Left hindlimb (tissue), 1 donor: ENCODE results near the gene EIF4G3.
"Not testable (repeated sequence)": the region's sequence is repeated elsewhere in the genome, so short reads cannot be mapped to it uniquely, and the experiment has no call there.

Experiments used
- DNase-seq: peaks from one replicate; pipeline ENCODE4 v3.0.0-alpha.2; 2018

EIF4G3 gene

GRCh38 chr1:21060523-21060922 lies 116.2 kb downstream of the EIF4G3 start:
- DNase-seq = no peak

GRCh38 chr1:21059021-21059420 lies 117.7 kb downstream of the EIF4G3 start:
- no peak for DNase-seq

DNA sequence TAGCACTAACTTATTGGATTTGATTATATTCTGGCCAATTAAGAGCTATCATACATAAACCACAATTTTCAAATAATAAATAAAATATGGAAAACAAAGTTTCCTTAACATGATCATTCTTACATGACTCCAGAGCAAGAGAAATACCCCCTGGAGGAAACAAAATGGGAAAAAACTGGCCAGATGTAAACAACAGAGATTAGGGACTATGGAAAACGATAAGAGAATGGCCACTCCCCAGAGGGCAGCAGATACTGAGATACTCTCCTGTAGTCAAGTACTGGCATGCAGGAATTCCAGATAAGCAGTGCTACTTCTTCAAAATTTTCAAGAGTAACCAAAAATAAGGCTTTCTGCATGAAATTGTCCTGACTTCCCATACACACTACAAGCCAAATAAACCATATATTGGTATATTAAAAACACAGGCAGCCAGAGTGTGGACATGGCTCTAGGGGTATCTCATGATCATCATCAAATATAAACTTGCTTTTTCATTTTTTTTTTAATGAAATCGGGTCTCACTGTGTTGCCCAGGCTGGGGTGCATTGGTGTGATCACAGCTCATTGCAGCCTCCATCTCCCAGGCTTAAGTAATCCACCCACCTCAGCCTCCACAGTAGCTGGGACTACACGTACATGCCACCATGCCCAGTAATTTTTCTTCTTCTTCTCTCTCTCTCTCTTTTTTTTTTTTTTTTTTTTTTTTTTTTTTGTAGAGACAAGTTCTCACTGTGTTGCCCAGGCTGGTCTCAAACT lies 118.5 kb downstream of the EIF4G3 start:
- no peak for DNase-seq

DNA sequence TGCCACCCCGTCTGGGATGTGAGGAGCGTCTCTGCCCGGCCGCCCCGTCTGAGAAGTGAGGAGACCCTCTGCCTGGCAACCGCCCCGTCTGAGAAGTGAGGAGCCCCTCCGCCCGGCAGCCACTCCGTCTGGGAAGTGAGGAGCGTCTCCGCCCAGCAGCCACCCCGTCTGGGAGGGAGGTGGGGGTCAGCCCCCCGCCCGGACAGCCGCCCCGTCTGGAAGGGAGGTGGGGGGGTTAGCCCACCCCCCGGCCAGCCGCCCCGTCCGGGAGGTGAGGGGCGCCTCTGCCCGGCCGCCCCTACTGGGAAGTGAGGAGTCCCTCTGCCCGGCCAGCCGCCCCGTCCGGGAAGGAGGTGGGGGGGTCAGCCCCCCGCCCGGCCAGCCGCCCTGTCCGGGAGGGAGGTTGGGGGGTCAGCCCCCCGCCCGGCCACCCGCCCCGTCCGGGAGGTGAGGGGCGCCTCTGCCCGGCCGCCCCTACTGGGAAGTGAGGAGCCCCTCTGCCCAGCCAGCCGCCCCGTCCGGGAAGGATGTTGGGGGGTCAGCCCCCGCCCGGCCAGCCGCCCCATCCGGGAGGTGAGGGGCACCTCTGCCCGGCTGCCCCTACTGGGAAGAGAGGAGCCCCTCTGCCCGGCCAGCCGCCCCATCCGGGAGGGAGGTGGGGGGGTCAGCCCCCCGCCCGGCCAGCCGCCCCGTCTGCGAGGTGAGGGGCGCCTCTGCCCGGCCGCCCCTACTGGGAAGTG lies 123.3 kb downstream of the EIF4G3 start:
- not testable (repeated sequence) for DNase-seq

DNA sequence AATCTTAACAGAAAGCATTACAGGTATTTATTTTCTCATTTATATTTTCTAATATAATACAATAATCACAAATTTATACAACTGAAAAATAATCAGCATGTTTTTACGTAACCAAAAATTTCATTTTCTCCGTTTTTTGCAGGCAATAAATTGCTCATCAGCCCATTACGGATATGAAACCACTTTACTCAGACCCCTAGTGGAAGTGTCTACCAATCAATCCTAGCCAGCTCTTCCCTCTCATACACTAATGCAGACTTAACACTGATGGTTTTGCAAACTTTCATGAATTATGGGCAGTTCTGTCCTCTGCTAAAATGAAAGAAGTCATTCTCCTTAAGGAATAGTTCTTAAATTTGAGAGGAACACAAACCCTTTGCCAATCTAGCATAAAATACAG lies 124.7 kb downstream of the EIF4G3 start:
- no peak for DNase-seq

DNA sequence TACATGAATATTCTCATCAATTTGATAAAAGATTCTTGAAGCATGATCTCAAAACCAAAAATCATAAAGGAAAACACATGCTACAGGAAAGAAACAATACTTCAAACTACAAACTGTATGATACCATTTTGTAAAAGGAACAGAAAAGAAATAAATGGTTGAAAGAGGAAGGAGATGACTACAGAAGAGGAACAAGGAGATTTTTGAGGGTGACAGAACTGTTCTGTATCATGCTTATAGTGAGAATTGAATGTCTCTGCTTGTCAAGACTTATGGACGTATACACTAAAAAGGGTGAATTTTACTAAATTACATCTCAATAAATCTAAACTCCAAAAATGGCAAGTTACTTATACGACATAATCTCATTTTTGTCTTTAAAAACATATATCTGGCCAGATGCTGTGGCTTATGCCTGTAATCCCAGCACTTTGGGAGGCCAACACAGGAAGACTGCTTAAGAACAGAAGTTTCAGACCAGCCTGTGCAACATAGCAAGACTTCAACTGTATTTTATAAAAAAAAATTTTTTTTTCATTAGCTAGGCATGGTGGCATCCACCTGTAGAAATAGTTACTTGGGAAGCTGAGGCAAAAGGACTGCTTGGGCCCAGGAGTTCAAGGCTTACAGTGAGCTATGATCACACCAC lies 125.4 kb downstream of the EIF4G3 start:
- no peak for DNase-seq

- DNase-seq = no peak
Measured at GRCh38 chr1:21050031-21050430, 126.7 kb downstream of the EIF4G3 start.

- no peak for DNase-seq
Measured at GRCh38 chr1:21048462-21048861, 128.2 kb downstream of the EIF4G3 start.

GRCh38 chr1:21046132-21046531 lies 130.6 kb downstream of the EIF4G3 start:
- no peak for DNase-seq

- DNase-seq = no peak
Measured at GRCh38 chr1:21045351-21045750, 131.3 kb downstream of the EIF4G3 start.

DNA sequence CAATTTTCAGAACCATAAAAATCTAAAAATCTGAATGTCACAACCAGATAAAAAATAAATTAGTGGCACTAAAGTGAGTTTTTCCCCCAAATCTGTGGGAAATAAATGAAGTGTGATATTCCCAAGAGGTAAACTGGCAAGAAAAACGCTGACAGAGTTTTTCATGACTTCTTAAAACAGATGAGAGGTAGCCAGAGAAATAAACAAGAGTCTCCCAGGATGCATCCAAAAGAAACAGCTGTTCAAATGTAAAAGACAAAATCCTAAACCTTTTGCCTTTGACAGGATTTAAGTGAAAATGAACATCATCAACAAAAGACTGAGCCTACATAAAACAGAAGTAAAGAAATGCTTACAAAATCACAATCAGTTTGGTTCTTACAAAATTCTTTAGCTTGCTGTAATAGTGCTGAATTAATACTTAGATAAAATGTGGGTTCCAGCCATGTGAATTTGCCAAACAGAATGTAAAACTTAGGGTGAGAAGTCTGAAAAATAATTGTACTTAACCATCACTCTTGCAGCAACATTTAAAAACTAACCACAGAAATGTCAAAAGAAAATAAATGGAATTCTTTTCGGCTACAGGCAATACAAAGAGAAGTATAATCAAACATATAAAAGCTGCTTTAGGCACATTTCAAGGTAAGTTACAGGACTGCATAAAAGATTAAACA lies 133.6 kb downstream of the EIF4G3 start:
- no peak for DNase-seq

DNA sequence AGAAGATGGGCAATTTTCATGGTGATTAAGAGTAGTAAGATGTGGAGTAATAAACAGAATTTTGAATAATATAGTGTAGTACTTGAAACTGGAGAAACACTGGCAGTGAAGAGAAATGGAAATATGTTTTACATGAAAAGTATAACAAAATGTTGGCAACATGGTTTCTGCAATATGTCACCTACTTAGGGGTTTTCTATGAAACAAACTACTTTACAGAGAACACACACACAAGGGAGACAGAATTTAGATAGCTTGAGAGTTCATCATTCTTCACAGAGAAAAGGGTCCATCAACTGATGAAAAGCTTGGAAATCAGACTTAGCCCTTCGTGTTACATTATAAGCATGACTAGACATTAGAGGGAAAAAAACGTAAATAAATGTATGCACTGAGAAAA lies 135.2 kb downstream of the EIF4G3 start:
- no peak for DNase-seq

DNA sequence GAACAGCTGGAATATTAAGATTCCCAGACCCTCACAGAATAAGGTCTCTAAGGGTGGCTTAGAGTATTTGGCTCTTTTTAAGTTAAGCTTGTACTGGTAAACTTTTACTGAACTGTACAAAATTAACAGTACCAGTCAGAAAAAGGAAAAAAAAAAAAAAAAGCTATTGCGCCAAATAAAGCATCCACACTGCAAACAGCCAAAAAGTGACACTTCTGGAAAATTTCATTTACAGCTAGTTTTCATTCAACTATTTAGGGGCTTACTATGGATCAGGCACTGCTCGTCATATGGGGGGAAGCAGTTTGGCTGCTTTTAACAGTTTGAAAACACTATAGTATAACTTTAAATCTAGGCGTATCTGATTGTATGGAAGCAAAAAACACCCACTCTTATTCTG lies 139.6 kb downstream of the EIF4G3 start:
- DNase-seq = no peak

GRCh38 chr1:21035794-21036193 lies 140.9 kb downstream of the EIF4G3 start:
- DNase-seq = no peak

DNA sequence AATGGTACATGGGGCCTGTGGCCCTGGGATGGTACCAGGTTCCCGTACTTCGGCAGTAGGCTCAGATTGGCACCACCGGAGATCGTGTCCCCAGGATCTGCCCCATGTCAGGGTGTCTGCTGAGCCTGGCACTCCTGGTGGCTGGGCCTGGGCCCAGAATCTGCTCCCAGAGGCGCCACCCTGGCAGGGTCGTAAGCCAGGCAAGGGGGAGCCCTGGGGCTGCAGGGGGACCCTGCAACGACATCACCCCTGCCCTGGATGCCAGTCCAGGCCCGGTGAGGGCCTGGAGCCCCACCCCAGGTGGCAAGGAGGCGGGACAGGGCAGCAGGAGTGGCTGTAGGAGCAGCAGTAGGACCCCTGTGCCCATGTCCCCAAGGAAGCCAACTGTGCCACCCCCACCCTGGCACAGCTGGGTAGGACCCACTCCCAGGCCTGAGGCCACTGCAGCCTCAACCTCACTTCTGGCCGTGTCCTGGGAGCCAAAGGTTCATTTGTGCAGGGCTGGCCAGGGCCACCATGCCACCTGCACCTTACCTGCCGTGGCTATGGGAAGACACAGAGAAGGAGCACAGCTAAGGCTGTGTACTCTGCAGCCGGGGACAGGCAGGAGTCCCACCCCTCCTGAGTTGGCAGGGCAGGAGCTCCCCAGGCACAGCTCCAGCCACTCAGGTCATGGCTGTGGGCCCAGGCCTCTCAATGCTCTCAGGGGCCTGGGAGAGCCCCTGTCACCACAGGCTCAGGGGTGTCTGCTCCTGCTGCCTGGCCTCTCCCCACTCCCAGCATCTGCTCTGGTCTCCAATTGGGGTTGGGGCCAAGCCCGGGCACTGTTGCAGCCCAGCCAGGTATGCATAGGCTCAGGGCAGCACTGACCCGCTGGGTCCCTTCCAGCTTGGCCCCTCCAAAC lies 141.7 kb downstream of the EIF4G3 start:
- no peak for DNase-seq

GRCh38 chr1:21032741-21033140 lies 144.0 kb downstream of the EIF4G3 start:
- DNase-seq = no peak

DNA sequence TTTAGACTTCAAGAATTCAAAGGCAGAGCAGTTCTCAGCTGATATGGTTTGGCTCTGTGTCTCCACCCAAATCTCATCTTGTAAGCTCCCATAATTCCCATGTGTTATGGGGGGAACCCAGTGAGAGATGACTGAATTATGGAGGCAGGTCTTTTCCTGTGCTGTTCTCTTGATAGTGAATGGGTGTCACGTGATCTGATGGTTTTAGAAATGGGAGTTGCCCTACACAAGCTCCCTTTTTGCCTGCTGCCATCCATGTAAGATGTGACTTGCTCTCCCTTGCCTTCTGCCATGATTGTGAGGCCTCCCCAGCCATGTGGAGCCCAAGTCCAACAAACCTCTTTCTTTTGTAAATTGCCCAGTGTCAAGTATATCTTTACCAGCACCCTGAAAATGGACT lies 146.5 kb downstream of the EIF4G3 start:
- DNase-seq = no peak

GRCh38 chr1:21028520-21029145 lies 148.1 kb downstream of the EIF4G3 start:
- DNase-seq = no peak

DNA sequence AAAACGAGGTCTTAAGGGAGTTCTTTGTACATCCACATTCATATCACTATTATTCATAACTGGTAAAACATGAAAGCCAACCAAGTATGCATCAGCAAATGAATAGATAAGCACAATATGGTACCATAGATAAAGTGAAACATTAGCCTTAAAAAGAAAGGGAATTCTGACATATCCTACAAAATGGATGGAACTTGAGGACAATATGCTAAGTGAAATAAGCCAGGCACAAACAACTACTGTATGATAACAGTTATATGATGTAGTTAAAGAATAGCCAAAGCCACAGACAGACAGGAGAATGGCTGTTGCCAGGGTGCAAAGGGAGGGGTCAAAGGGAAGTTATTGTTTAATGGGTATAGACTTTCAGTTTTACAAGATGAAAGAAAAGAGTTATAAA lies 148.9 kb downstream of the EIF4G3 start:
- DNase-seq = no peak

DNA sequence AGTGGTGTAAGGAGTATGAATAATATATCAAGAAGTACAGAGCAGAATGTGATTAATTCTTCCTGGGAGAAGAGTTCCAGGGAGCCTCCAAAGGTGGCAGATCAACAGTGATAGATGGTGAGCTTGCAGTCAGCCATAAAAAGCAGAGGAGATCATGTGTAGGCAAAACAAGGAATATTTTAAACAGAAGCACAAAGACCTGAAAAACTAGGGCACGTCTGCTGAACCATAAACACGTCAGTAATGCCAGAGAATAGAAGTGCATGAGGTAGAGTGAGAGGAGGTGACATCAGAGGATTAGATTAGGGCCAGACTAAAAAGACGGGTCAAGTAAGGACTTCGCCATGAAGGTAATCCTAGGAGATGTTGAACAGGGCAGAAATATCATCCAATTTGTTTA lies 151.8 kb downstream of the EIF4G3 start:
- no peak for DNase-seq

DNA sequence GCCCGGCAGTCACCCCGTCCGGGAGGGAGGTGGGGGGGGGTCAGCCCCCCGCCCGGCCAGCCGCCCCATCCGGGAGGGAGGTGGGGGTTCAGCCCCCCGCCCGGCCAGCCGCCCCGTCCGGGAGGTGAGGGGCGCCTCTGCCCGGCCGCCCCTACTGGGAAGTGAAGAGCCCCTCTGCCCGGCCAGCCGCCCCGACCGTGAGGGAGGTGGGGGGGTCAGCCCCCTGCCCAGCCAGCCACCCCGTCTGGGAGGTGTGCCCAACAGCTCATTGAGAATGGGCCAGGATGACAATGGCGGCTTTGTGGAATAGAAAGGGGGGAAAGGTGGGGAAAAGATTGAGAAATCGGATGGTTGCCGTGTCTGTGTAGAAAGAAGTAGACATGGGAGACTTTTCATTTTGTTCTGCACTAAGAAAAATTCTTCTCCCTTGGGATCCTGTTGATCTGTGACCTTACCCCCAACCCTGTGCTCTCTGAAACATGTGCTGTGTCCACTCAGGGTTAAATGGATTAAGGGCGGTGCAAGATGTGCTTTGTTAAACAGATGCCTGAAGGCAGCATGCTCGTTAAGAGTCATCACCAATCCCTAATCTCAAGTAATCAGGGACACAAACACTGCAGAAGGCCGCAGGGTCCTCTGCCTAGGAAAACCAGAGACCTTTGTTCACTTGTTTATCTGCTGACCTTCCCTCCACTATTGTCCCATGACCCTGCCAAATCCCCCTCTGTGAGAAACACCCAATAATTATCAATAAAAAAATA lies 152.4 kb downstream of the EIF4G3 start:
- not testable (repeated sequence) for DNase-seq
